HG03521 (cell line): Measurements from ENCODE around the gene SDK2.

Experiments
- ATAC-seq: cut with Tn5 transposase; IDR thresholded peaks from one replicate; pipeline ENCODE4 v1.9.1; 2021; ENCODE audit warnings: mild to moderate bottlenecking, moderate library complexity; ENCODE audit not compliant: unreplicated experiment

The SDK2 gene

GRCh38 chr17:73588891-73589290 lies 55.4 kb downstream of the SDK2 start:
- ATAC-seq: no peak

GRCh38 chr17:73588301-73588846 lies 55.9 kb downstream of the SDK2 start:
- no peak for ATAC-seq

- no peak for ATAC-seq
Measured at GRCh38 chr17:73586921-73587602, 57.2 kb downstream of the SDK2 start.

- no peak for ATAC-seq
Measured at GRCh38 chr17:73586275-73586832, 57.9 kb downstream of the SDK2 start.

- no peak for ATAC-seq
Measured at GRCh38 chr17:73585583-73585982, 58.7 kb downstream of the SDK2 start.

GRCh38 chr17:73584987-73585386 lies 59.3 kb downstream of the SDK2 start:
- ATAC-seq: no peak

GRCh38 chr17:73584049-73584448 lies 60.2 kb downstream of the SDK2 start:
- ATAC-seq: no peak

- no peak for ATAC-seq
Measured at GRCh38 chr17:73582821-73583220, 61.4 kb downstream of the SDK2 start.

GRCh38 chr17:73582359-73582758 lies 61.9 kb downstream of the SDK2 start:
- ATAC-seq: no peak

- ATAC-seq: no peak
Measured at GRCh38 chr17:73581379-73581778, 62.9 kb downstream of the SDK2 start.

GRCh38 chr17:73580073-73580710 lies 64.1 kb downstream of the SDK2 start:
- no peak for ATAC-seq

GRCh38 chr17:73576556-73577098 lies 67.6 kb downstream of the SDK2 start:
- ATAC-seq: no peak

- ATAC-seq: no peak
Measured at GRCh38 chr17:73575470-73576221, 68.6 kb downstream of the SDK2 start.

GRCh38 chr17:73571511-73572130 lies 72.6 kb downstream of the SDK2 start:
- no peak for ATAC-seq

- no peak for ATAC-seq
Measured at GRCh38 chr17:73569762-73570319, 74.4 kb downstream of the SDK2 start.

GRCh38 chr17:73568934-73569333 lies 75.3 kb downstream of the SDK2 start:
- no peak for ATAC-seq

GRCh38 chr17:73566905-73567782 lies 77.1 kb downstream of the SDK2 start:
- no peak for ATAC-seq

- no peak for ATAC-seq
Measured at GRCh38 chr17:73564843-73565242, 79.4 kb downstream of the SDK2 start.

GRCh38 chr17:73562896-73563295 lies 81.3 kb downstream of the SDK2 start:
- no peak for ATAC-seq
